CD14-positive monocyte (primary cell): ENCODE data around the gene SSBP3. TPM values are rescaled to one million over a fixed set of nuclear protein-coding genes. Genes with fewer than 3 reads are reported as not detected.

Experiments
- DNase-seq, 3 donors: peaks; one replicate each; pipeline ENCODE4 v3.0.0-alpha.2; 2011 to 2022
- H2AFZ ChIP-seq: 2 replicates; pipeline ENCODE4 v1.6.0; 2012; ENCODE audit warnings: mild to moderate bottlenecking, low read depth, low read length, inconsistent platforms; ENCODE audit not compliant: insufficient read depth, poor library complexity, severe bottlenecking
- H3K27ac ChIP-seq, 2 donors: 1 replicate in 1 of 2; 2 replicates in 1 of 2; pipeline ENCODE4 v1.5.1; 2012 to 2013; ENCODE audit warnings: low read length in 2 of 2, control low read depth in 1 of 2, inconsistent platforms in 1 of 2, low read depth in 1 of 2, mild to moderate bottlenecking in 1 of 2
- H3K27me3 ChIP-seq, 2 donors: one replicate each; pipeline versions ENCODE4 v1.6.0 to v1.6.1; 2011 to 2013; ENCODE audit warnings: low read length in 2 of 2; ENCODE audit not compliant: control insufficient read depth in 2 of 2, insufficient read depth in 2 of 2
- H3K36me3 ChIP-seq, 2 donors: replicated peaks in 1 of 2; 1 replicate in 1 of 2; 2 replicates in 1 of 2; pipeline versions ENCODE4 v1.5.1 to v1.6.1; 2012 to 2013; ENCODE audit warnings: low read length in 2 of 2, control low read depth in 1 of 2, inconsistent platforms in 1 of 2, mild to moderate bottlenecking in 1 of 2; ENCODE audit not compliant: insufficient read depth in 2 of 2, control insufficient read depth in 1 of 2
- H3K4me1 ChIP-seq, 2 donors: 1 replicate in 1 of 2; 2 replicates in 1 of 2; pipeline versions ENCODE4 v1.5.1 to v1.6.1; 2012 to 2013; ENCODE audit warnings: low read length in 2 of 2, control low read depth in 1 of 2, inconsistent platforms in 1 of 2, mild to moderate bottlenecking in 1 of 2, moderate library complexity in 1 of 2; ENCODE audit not compliant: insufficient read depth in 2 of 2, control insufficient read depth in 1 of 2
- H3K4me2 ChIP-seq: replicated peaks from 2 replicates; pipeline ENCODE3; 2012; ENCODE audit warnings: low read length, moderate library complexity, mild to moderate bottlenecking; ENCODE audit not compliant: poor library complexity, severe bottlenecking; ENCODE audit errors: extremely low read depth
- H3K4me3 ChIP-seq, 3 experiments: fragments of 200-600 bp in 1 of 3; sonication (generic) in 1 of 3; replicated peaks in 1 of 3; 1 replicate in 2 of 3; 2 replicates in 1 of 3; pipeline ENCODE4 v1.5.1; 2011 to 2013; ENCODE audit warnings: low read length in 3 of 3, mild to moderate bottlenecking in 3 of 3, control low read depth in 2 of 3, low read depth in 2 of 3, inconsistent platforms in 1 of 3, moderate library complexity in 1 of 3
- H3K79me2 ChIP-seq: 2 replicates; pipeline ENCODE4 v1.6.0; 2012; ENCODE audit warnings: mild to moderate bottlenecking, control low read depth, inconsistent platforms, low read length, moderate library complexity; ENCODE audit not compliant: insufficient read depth
- H3K9ac ChIP-seq: 2 replicates; pipeline ENCODE4 v1.6.0; 2017; ENCODE audit warnings: low read length, mild to moderate bottlenecking; ENCODE audit not compliant: insufficient read depth, poor library complexity, severe bottlenecking
- H3K9me3 ChIP-seq, 2 donors: replicated peaks in 1 of 2; 1 replicate in 1 of 2; 2 replicates in 1 of 2; pipeline versions ENCODE4 v1.5.1 to v1.6.1; 2012 to 2013; ENCODE audit warnings: low read length in 2 of 2, control low read depth in 1 of 2; ENCODE audit not compliant: control insufficient read depth in 1 of 2, insufficient read depth in 1 of 2
- H4K20me1 ChIP-seq: 2 replicates; pipeline ENCODE4 v1.6.0; 2012; ENCODE audit warnings: mild to moderate bottlenecking, low read length, control low read depth, moderate library complexity; ENCODE audit not compliant: insufficient read depth
- H3K27ac Mint-ChIP-seq, 7 donors: one replicate each; pipeline ENCODE4 v1.8.0; 2020; ENCODE audit warnings: mild to moderate bottlenecking in 7 of 7, mixed read lengths in 7 of 7, moderate library complexity in 6 of 7, inconsistent platforms in 2 of 7
- H3K27me3 Mint-ChIP-seq, 3 donors: one replicate each; pipeline ENCODE4 v1.8.0; 2021 to 2022; ENCODE audit warnings: low read depth in 3 of 3, mild to moderate bottlenecking in 3 of 3, mixed read lengths in 3 of 3, moderate library complexity in 3 of 3, inconsistent platforms in 1 of 3
- H3K36me3 Mint-ChIP-seq, 2 donors: one replicate each; pipeline ENCODE4 v1.8.0; 2020; ENCODE audit warnings: mixed read lengths in 2 of 2, inconsistent platforms in 1 of 2, mild to moderate bottlenecking in 1 of 2
- H3K4me1 Mint-ChIP-seq: one replicate; pipeline ENCODE4 v1.8.0; 2020; ENCODE audit warnings: mild to moderate bottlenecking, mixed read lengths
- H3K4me3 Mint-ChIP-seq, 2 donors: one replicate each; pipeline ENCODE4 v1.8.0; 2020; ENCODE audit warnings: mild to moderate bottlenecking in 2 of 2, mixed read lengths in 2 of 2, moderate library complexity in 1 of 2
- H3K9me3 Mint-ChIP-seq, 7 donors: one replicate each; pipeline ENCODE4 v1.8.0; 2020 to 2022; ENCODE audit warnings: mixed read lengths in 7 of 7, mild to moderate bottlenecking in 6 of 7, moderate library complexity in 6 of 7, inconsistent platforms in 2 of 7
- CTCF ChIP-seq: fragments of 200-600 bp; IDR thresholded peaks from one replicate; pipeline ENCODE4 v1.8.0; 2022; ENCODE audit warnings: antibody characterized with exemption, mild to moderate bottlenecking
- WGBS: methylation state at CpG from one replicate; pipeline ENCODE4 v1.1.5; 2013; ENCODE audit warnings: missing lambda C conversion rate; ENCODE audit not compliant: insufficient coverage; 5-methylcytosine and 5-hydroxymethylcytosine counted together
- intact Hi-C, 2 donors: fragments of 100-400 bp; cut with micrococcal nuclease; formaldehyde crosslinking; loops; one replicate each; pipeline versions ENCODE4 v1.15.0 to v1.15.1; 2023
- polyA plus RNA-seq, 3 donors: library from polyadenylated mRNA; depleted of rRNA in 1 of 3; unstranded in 2 of 3; stranded (reverse) in 1 of 3; fragments of 300-500 nt in 2 of 3; fragments of >200 nt in 1 of 3; fragmentation: Illumina TruSeq in 2 of 3; gene quantifications; 1 replicate in 2 of 3; 2 replicates in 1 of 3; pipeline ENCODE4 v1.2.3, GENCODE V29; 2012 to 2021

SSBP3 gene
- polyA plus RNA-seq, 3 donors = 4.1 to 30.7 (median 4.3) TPM

GRCh38 chr1:54339126-54339525, 67.1 kb downstream of the SSBP3 start:
- Histone ChIP-seq H3K9me3 (no peaks in the 10 kb centered on the region), H3K36me3 (no peaks in the 10 kb centered on the region), H3K79me2 (no peaks in the 10 kb centered on the region), H3K4me3 (no peak overlapping the region), H4K20me1 (peaks cover 56% of the 10 kb centered on the region), H3K4me2 (no peak overlapping the region), H3K27me3 (no peaks in the 10 kb centered on the region), H3K27ac (no peak overlapping the region), H3K9ac (no peak overlapping the region), H2AFZ (no peak overlapping the region), H3K4me1 (no peaks in the 10 kb centered on the region)
- TF ChIP-seq CTCF = no peak
- Mint-ChIP-seq H3K9me3 (peaks cover 0 to 2% (median 0%) of the 10 kb centered on the region in 7 donors), H3K27me3 (peaks cover 0 to 2% (median 0%) of the 10 kb centered on the region in 3 donors), H3K4me3 (no peak overlapping the region), H3K4me1 (peaks cover 26% of the 10 kb centered on the region), H3K27ac (peak overlapping the region in 1 of 7 donors; percentile 2), H3K36me3 (peaks cover 8 to 9% of the 10 kb centered on the region in 2 donors)
- intact Hi-C loops = no loop called here
- no CpG with 5 or more reads among the region's 2 CpGs for WGBS
- DNase-seq = no peak

- Mint-ChIP-seq H3K27me3 (peaks cover 0 to 2% (median 0%) of the 10 kb centered on the region in 3 donors), H3K4me3 (no peak overlapping the region), H3K9me3 (no peaks in the 10 kb centered on the region), H3K4me1 (peaks cover 26% of the 10 kb centered on the region), H3K27ac (peak overlapping the region in 1 of 7 donors; percentile 71), H3K36me3 (peaks cover 4% of the 10 kb centered on the region in 2 donors)
- Histone ChIP-seq H3K79me2 (no peaks in the 10 kb centered on the region), H3K9ac (no peak overlapping the region), H3K4me2 (no peak overlapping the region), H2AFZ (no peak overlapping the region), H3K4me1 (no peaks in the 10 kb centered on the region), H3K27ac (no peak overlapping the region), H4K20me1 (peaks cover 51% of the 10 kb centered on the region), H3K27me3 (no peaks in the 10 kb centered on the region), H3K36me3 (no peaks in the 10 kb centered on the region), H3K9me3 (no peaks in the 10 kb centered on the region), H3K4me3 (no peak overlapping the region)
- 89% methylated on average over 6 of the region's 8 CpGs for WGBS
- intact Hi-C loops = no loop called here
- no peak for TF ChIP-seq CTCF
- no peak for DNase-seq
These were observed 67.7 kb downstream of the SSBP3 start for GRCh38 chr1:54338464-54338863.
